ENCODE measurements around the gene POLR2B. TPM values are rescaled to one million over a fixed set of nuclear protein-coding genes. Genes with fewer than 3 reads are reported as not detected.

The POLR2B gene
- total RNA-seq, 1 donor from 2014 or later, result 135 TPM

DNA sequence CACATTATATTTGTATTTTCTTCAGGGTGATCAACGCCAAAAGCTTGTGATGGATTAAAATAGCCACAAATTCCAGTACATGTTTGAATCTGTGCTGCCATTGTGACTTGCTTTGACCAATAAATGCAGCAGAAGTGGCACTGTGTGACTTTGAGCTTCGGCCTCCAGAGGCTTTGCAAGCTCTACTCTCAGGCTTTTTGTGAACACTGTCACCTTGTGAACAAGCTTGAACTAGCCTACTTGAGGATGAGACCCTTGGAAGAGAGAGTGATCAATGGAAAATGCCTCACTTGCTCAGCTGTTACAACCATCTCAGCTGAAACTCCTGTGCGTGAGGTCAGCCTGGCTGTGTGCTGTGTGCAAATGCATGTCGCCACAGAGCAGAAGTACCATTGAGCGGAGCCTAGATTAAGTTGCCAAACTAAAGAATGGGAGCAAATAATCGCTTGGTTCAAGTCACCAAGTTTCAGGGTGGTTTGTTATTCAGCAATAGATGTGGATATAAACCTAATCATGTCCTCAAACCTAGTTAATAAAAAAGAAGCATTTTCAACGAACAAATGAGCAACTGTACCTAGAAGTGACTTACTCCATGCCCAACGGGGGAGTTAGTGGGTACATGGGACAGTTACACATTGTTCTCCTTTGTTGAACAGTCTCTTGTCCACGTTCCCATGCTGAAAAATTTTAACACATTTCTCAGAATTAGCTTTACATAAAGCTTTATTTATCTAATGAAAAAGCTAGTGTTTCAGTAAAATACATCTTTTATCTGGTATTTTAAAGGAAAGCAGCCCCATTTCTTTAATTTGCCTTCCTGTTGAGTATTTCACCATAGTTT is 24.8 kb upstream of the POLR2B start:
- Histone ChIP-seq H4K20me1 (ENCODE audit: insufficient read depth, low read length) (no peaks in the 10 kb centered on the region), H3K4me2 (ENCODE audit: low read length) (no peak overlapping the region), H3K27me3 (ENCODE audit: insufficient read depth, low read length) (no peaks in the 10 kb centered on the region), H3K4me3 (ENCODE audit: insufficient read depth, low read depth, low read length) (no peak overlapping the region), H3K4me1 (ENCODE audit: insufficient read depth, low read length) (peaks cover 7% of the 10 kb centered on the region), H3K79me2 (ENCODE audit: insufficient read depth, low read length) (no peaks in the 10 kb centered on the region), H3K9ac (ENCODE audit: low read length) (no peak overlapping the region), H3K9me3 (ENCODE audit: insufficient read depth, low read depth, low read length) (no peaks in the 10 kb centered on the region), H3K36me3 (ENCODE audit: insufficient read depth, low read length) (no peaks in the 10 kb centered on the region), H2AFZ (ENCODE audit: low read depth, low read length) (no peak overlapping the region), H3K27ac (ENCODE audit: low read depth, low read length) (no peak overlapping the region)
- no peak for TF ChIP-seq EZH2 (IDR thresholded peaks at IDR 0.05; ENCODE audit: insufficient read depth, low read length)
- TF ChIP-seq, protein P1, sequence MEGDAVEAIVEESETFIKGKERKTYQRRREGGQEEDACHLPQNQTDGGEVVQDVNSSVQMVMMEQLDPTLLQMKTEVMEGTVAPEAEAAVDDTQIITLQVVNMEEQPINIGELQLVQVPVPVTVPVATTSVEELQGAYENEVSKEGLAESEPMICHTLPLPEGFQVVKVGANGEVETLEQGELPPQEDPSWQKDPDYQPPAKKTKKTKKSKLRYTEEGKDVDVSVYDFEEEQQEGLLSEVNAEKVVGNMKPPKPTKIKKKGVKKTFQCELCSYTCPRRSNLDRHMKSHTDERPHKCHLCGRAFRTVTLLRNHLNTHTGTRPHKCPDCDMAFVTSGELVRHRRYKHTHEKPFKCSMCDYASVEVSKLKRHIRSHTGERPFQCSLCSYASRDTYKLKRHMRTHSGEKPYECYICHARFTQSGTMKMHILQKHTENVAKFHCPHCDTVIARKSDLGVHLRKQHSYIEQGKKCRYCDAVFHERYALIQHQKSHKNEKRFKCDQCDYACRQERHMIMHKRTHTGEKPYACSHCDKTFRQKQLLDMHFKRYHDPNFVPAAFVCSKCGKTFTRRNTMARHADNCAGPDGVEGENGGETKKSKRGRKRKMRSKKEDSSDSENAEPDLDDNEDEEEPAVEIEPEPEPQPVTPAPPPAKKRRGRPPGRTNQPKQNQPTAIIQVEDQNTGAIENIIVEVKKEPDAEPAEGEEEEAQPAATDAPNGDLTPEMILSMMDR (IDR thresholded peaks at IDR 0.05; ENCODE audit: insufficient read depth, low read depth, low read length), result no peak
- Mint-ChIP-seq H3K9me3 (ENCODE audit: unreplicated experiment) (peaks cover 2% of the 10 kb centered on the region), H3K4me1 (ENCODE audit: low read depth, unreplicated experiment) (peaks cover 2% of the 10 kb centered on the region), H3K36me3 (ENCODE audit: low read depth, unreplicated experiment) (no peaks in the 10 kb centered on the region), H3K27me3 (ENCODE audit: low read depth, unreplicated experiment) (no peaks in the 10 kb centered on the region), H3K4me3 (ENCODE audit: unreplicated experiment) (no peak overlapping the region), H3K27ac (ENCODE audit: unreplicated experiment) (no peak overlapping the region)
- DNase-seq (ENCODE audit: low read depth), result no peak
- no peak for FAIRE-seq

DNA sequence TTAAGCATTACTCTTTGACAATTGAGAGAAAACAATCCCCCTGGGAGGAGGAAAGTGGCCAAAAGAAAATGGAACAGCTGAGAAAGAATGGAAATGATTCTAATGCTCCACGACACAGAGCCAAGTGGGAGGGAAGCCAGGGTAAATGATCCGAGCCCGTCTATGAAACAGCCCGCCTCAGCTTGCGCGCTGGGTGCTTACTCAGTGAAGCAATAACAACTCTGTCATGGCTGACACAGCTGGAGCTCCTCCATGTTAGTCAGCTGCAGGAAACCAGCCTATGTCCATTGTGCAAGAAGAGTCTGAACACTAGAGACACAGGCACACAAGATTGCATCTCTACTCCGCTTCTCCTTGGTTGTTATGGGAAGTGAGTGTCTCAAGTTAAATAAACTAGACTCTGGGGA is 20.6 kb upstream of the POLR2B start:
- Histone ChIP-seq H3K27me3 (ENCODE audit: insufficient read depth, low read length) (no peaks in the 10 kb centered on the region), H3K9ac (ENCODE audit: low read length) (peak overlapping the region; percentile 40), H3K4me2 (ENCODE audit: low read length) (peak overlapping the region; percentile 75), H3K79me2 (ENCODE audit: insufficient read depth, low read length) (no peaks in the 10 kb centered on the region), H3K4me1 (ENCODE audit: insufficient read depth, low read length) (peaks cover 7% of the 10 kb centered on the region), H3K27ac (ENCODE audit: low read depth, low read length) (peak overlapping the region; percentile 58), H3K9me3 (ENCODE audit: insufficient read depth, low read depth, low read length) (no peaks in the 10 kb centered on the region), H4K20me1 (ENCODE audit: insufficient read depth, low read length) (no peaks in the 10 kb centered on the region), H3K36me3 (ENCODE audit: insufficient read depth, low read length) (peaks cover 7% of the 10 kb centered on the region), H2AFZ (ENCODE audit: low read depth, low read length) (peak overlapping the region; percentile 28), H3K4me3 (ENCODE audit: insufficient read depth, low read depth, low read length) (peak overlapping the region; percentile 32)
- H3K9me3 Mint-ChIP-seq (ENCODE audit: unreplicated experiment), result peaks cover 2% of the 10 kb centered on the region
- no peaks in the 10 kb centered on the region for H3K27me3 Mint-ChIP-seq (ENCODE audit: low read depth, unreplicated experiment)
- H3K27ac Mint-ChIP-seq (ENCODE audit: unreplicated experiment), result no peak overlapping the region
- peaks cover 2% of the 10 kb centered on the region for H3K4me1 Mint-ChIP-seq (ENCODE audit: low read depth, unreplicated experiment)
- TF ChIP-seq, protein P1 (IDR thresholded peaks at IDR 0.05; ENCODE audit: insufficient read depth, low read depth, low read length), result no peak
- TF ChIP-seq EZH2 (IDR thresholded peaks at IDR 0.05; ENCODE audit: insufficient read depth, low read length), result no peak
- FAIRE-seq (peak; percentile 96), DNase-seq (ENCODE audit: low read depth) (peak; percentile 96)
- no peak overlapping the region for H3K4me3 Mint-ChIP-seq (ENCODE audit: unreplicated experiment)
- peaks cover 10% of the 10 kb centered on the region for H3K36me3 Mint-ChIP-seq (ENCODE audit: low read depth, unreplicated experiment)

DNA sequence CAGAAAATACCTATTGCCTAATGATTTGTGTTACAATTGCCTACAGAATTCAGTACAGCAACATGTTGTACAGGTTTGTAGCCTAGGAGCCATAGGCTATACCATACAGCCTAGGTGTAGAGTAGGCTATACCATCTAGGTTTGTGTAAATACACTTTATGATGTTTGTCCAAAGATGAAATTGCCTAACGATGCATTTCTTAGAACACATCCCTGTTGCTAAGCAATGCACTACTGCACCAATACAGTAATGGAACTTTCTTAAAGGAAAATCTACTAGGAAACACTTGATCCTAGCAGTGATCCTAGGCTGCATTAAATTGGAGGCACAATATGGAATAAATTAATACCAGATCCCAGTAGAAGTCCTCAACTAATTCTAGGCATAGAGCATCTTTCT is 19.6 kb upstream of the POLR2B start:
- Histone ChIP-seq H4K20me1 (ENCODE audit: insufficient read depth, low read length) (no peaks in the 10 kb centered on the region), H3K27me3 (ENCODE audit: insufficient read depth, low read length) (no peaks in the 10 kb centered on the region), H3K36me3 (ENCODE audit: insufficient read depth, low read length) (peaks cover 14% of the 10 kb centered on the region), H3K27ac (ENCODE audit: low read depth, low read length) (no peak overlapping the region), H3K79me2 (ENCODE audit: insufficient read depth, low read length) (no peaks in the 10 kb centered on the region), H2AFZ (ENCODE audit: low read depth, low read length) (no peak overlapping the region), H3K4me1 (ENCODE audit: insufficient read depth, low read length) (peaks cover 7% of the 10 kb centered on the region), H3K4me3 (ENCODE audit: insufficient read depth, low read depth, low read length) (no peak overlapping the region), H3K9ac (ENCODE audit: low read length) (no peak overlapping the region), H3K4me2 (ENCODE audit: low read length) (no peak overlapping the region), H3K9me3 (ENCODE audit: insufficient read depth, low read depth, low read length) (no peaks in the 10 kb centered on the region)
- Mint-ChIP-seq H3K27ac (ENCODE audit: unreplicated experiment) (no peak overlapping the region), H3K27me3 (ENCODE audit: low read depth, unreplicated experiment) (no peaks in the 10 kb centered on the region), H3K4me3 (ENCODE audit: unreplicated experiment) (no peak overlapping the region), H3K9me3 (ENCODE audit: unreplicated experiment) (peaks cover 2% of the 10 kb centered on the region), H3K4me1 (ENCODE audit: low read depth, unreplicated experiment) (peaks cover 2% of the 10 kb centered on the region), H3K36me3 (ENCODE audit: low read depth, unreplicated experiment) (peaks cover 12% of the 10 kb centered on the region)
- FAIRE-seq (no peak), DNase-seq (ENCODE audit: low read depth) (no peak)
- TF ChIP-seq, protein P1 (IDR thresholded peaks at IDR 0.05; ENCODE audit: insufficient read depth, low read depth, low read length), result no peak
- TF ChIP-seq EZH2 (IDR thresholded peaks at IDR 0.05; ENCODE audit: insufficient read depth, low read length), result no peak
